Peyer's patch (tissue), 4 donors: ENCODE data around the gene LHB.
"Not testable (repeated sequence)": the region's sequence is repeated elsewhere in the genome, so short reads cannot be mapped to it uniquely, and the experiment has no call there.

ENCODE experiments used
- CTCF ChIP-seq, 6 experiments: fragments of 450-650 bp in 4 of 6; fragments of 200-600 bp in 2 of 6; sonication (generic) in 1 of 6; IDR thresholded peaks; one replicate each; pipeline ENCODE4 v1.5.1; 2017 to 2019; ENCODE audit warnings: antibody characterized with exemption in 6 of 6, mild to moderate bottlenecking in 3 of 6, moderate library complexity in 1 of 6
- POLR2A ChIP-seq, 2 donors: fragments of 450-650 bp; IDR thresholded peaks; one replicate each; pipeline ENCODE4 v1.5.1; 2017; ENCODE audit warnings: antibody characterized with exemption in 2 of 2, mild to moderate bottlenecking in 2 of 2, moderate library complexity in 2 of 2

DNA sequence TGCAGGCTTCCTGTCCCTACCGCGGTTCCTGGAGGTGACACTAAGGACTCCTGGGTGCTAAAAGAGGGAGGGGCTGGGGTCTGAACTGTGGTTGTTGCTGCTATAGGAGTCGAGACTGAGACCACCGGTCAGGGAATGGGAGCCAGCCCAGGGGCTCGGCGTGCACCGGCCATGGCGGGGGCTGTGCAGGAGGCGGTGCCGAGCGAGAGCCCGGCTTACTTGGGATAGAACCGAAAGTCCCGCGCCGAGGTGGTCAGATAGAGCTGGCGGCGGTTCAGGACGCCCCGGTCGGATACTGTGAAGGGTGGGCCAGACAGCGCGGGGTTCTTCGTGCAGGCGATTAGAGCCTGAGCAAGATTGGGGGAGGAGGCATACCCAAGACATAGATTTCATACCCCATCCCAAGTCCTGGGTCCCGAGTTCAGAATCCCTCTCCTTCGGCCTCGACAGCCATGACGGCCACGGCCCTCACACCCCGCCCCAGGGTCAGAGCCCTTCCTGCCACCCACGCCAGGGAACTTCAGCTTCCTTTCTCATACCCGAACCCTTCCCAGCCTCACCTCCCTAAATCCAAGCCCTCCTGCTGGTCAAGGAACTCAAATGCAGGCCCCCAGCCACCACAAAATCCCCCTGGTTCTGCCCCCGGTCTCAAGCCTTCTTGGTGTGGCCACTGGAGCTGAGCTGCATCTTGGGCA is 40.2 kb upstream of the LHB start:
- not testable (repeated sequence) for TF ChIP-seq CTCF, POLR2A (IDR thresholded peaks at IDR 0.05)
